NAMALWA (cell line): ENCODE data around the gene ERCC2.
"Not testable (repeated sequence)": the region's sequence is repeated elsewhere in the genome, so short reads cannot be mapped to it uniquely, and the experiment has no call there.

ENCODE experiments used
- DNase-seq: peaks from one replicate; pipeline ENCODE4 v3.0.0-alpha.2; 2015; ENCODE audit warnings: low spot score

ERCC2 gene

GRCh38 chr19:45370410-45371204 lies at the start of gene ERCC2:
Gene ERCC2, minus strand, starts transcription at chr19:45370573. Its CDS starts 33 bp downstream, at chr19:45370540.
- peak; percentile 99 for DNase-seq

- DNase-seq = no peak
These were observed 49.5 kb upstream of the ERCC2 start for GRCh38 chr19:45419895-45420294.

- peak; percentile 93 for DNase-seq
These were observed 49.0 kb upstream of the ERCC2 start for GRCh38 chr19:45419396-45419795.

- DNase-seq = no peak
These were observed 48.4 kb upstream of the ERCC2 start for GRCh38 chr19:45418802-45419201.

GRCh38 chr19:45417151-45417550 lies 46.8 kb upstream of the ERCC2 start:
- no peak for DNase-seq

- no peak for DNase-seq
These were observed 44.1 kb upstream of the ERCC2 start for GRCh38 chr19:45414468-45414867.

- no peak for DNase-seq
These were observed 43.1 kb upstream of the ERCC2 start for GRCh38 chr19:45413497-45413896.

GRCh38 chr19:45410330-45410729 lies 40.0 kb upstream of the ERCC2 start:
- not testable (repeated sequence) for DNase-seq

GRCh38 chr19:45409557-45409920 lies 39.2 kb upstream of the ERCC2 start:
- DNase-seq = no peak

- no peak for DNase-seq
These were observed 38.6 kb upstream of the ERCC2 start for GRCh38 chr19:45408830-45409556.

- DNase-seq = no peak
These were observed 37.7 kb upstream of the ERCC2 start for GRCh38 chr19:45408121-45408520.

GRCh38 chr19:45407585-45407984 lies 37.2 kb upstream of the ERCC2 start:
- not testable (repeated sequence) for DNase-seq

GRCh38 chr19:45407091-45407375 lies 36.7 kb upstream of the ERCC2 start:
- no peak for DNase-seq

GRCh38 chr19:45406226-45407090 lies 36.1 kb upstream of the ERCC2 start, which contains the start of gene POLR1G:
Gene POLR1G, plus strand, starts transcription at chr19:45406644. Its CDS starts 53 bp downstream, at chr19:45406697.
- DNase-seq = peak; percentile 94

GRCh38 chr19:45405435-45406225 lies 35.3 kb upstream of the ERCC2 start:
- DNase-seq = peak; percentile 92

GRCh38 chr19:45404557-45405434 lies 34.4 kb upstream of the ERCC2 start, which contains the start of gene PPP1R13L:
Gene PPP1R13L, minus strand, starts transcription at chr19:45405069. Its CDS starts 6,751 bp downstream, at chr19:45398318.
- no peak for DNase-seq

GRCh38 chr19:45403781-45404556 lies 33.6 kb upstream of the ERCC2 start:
- peak; percentile 92 for DNase-seq

GRCh38 chr19:45403272-45403671 lies 32.9 kb upstream of the ERCC2 start:
- DNase-seq = no peak

GRCh38 chr19:45402298-45403061 lies 32.1 kb upstream of the ERCC2 start:
- DNase-seq = no peak
